ENCODE measurements around the gene SORCS3. TPM values are rescaled to one million over a fixed set of nuclear protein-coding genes. Genes with fewer than 3 reads are reported as not detected.

The SORCS3 gene
- total RNA-seq, 1 experiment from 2014 or later: not detected

DNA sequence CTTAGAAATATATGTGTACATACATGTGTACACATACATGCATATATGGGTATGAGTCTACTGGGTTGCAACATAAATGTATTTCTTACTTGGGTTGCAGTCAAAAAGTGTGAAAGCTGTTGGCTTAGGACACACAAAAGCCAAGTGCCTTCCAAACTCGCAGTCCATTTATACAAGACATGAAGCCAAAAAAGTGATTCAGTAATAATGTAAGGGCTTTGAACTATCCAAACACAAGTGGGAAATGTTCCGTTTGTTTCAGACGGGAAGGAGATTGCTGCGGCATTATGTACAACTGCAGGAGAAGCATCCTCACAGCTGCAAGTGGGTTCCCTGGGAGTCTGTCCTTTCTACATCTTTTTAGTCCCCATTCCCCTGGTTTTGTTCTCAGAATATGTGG is 513.6 kb downstream of the SORCS3 start:
- CTCF ChIA-PET: no interaction called here
- intact Hi-C loops (cut with micrococcal nuclease; ENCODE audit: unreplicated experiment) (no loop called here), in situ Hi-C loops (cut with HindIII; ENCODE audit: low pct_unique_long_range_greater_than_20kb, low sequenced_read_pairs) (no loop called here)
- DNase-seq (ENCODE audit: low read depth, low spot score): no peak
- no peaks in the 10 kb centered on the region for H3K9me3 ChIP-seq (ENCODE audit: control insufficient read depth, insufficient read depth, low read depth, low read length)
- POLR2A ChIA-PET: no interaction called here
- no peak overlapping the region for H3K4me3 ChIP-seq (ENCODE audit: low read depth in 2 of 2, low read length in 2 of 2)
- H3K27me3 ChIP-seq (ENCODE audit: control insufficient read depth, insufficient read depth, low read length): no peaks in the 10 kb centered on the region
- no peaks in the 10 kb centered on the region for H3K4me1 ChIP-seq (ENCODE audit: control insufficient read depth, insufficient read depth, low read length)
- TF ChIP-seq, protein P1, sequence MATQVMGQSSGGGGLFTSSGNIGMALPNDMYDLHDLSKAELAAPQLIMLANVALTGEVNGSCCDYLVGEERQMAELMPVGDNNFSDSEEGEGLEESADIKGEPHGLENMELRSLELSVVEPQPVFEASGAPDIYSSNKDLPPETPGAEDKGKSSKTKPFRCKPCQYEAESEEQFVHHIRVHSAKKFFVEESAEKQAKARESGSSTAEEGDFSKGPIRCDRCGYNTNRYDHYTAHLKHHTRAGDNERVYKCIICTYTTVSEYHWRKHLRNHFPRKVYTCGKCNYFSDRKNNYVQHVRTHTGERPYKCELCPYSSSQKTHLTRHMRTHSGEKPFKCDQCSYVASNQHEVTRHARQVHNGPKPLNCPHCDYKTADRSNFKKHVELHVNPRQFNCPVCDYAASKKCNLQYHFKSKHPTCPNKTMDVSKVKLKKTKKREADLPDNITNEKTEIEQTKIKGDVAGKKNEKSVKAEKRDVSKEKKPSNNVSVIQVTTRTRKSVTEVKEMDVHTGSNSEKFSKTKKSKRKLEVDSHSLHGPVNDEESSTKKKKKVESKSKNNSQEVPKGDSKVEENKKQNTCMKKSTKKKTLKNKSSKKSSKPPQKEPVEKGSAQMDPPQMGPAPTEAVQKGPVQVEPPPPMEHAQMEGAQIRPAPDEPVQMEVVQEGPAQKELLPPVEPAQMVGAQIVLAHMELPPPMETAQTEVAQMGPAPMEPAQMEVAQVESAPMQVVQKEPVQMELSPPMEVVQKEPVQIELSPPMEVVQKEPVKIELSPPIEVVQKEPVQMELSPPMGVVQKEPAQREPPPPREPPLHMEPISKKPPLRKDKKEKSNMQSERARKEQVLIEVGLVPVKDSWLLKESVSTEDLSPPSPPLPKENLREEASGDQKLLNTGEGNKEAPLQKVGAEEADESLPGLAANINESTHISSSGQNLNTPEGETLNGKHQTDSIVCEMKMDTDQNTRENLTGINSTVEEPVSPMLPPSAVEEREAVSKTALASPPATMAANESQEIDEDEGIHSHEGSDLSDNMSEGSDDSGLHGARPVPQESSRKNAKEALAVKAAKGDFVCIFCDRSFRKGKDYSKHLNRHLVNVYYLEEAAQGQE (IDR thresholded peaks at IDR 0.05; ENCODE audit: insufficient read depth in 1 of 2, low read depth in 2 of 2, low read length in 1 of 2): no peak
- TF ChIP-seq, protein P2, sequence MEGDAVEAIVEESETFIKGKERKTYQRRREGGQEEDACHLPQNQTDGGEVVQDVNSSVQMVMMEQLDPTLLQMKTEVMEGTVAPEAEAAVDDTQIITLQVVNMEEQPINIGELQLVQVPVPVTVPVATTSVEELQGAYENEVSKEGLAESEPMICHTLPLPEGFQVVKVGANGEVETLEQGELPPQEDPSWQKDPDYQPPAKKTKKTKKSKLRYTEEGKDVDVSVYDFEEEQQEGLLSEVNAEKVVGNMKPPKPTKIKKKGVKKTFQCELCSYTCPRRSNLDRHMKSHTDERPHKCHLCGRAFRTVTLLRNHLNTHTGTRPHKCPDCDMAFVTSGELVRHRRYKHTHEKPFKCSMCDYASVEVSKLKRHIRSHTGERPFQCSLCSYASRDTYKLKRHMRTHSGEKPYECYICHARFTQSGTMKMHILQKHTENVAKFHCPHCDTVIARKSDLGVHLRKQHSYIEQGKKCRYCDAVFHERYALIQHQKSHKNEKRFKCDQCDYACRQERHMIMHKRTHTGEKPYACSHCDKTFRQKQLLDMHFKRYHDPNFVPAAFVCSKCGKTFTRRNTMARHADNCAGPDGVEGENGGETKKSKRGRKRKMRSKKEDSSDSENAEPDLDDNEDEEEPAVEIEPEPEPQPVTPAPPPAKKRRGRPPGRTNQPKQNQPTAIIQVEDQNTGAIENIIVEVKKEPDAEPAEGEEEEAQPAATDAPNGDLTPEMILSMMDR (IDR thresholded peaks at IDR 0.05): no peak
- no peak for TF ChIP-seq TCF7L2 (IDR thresholded peaks at IDR 0.05; ENCODE audit: low read depth, low read length)
- no peak for TF ChIP-seq POLR2AphosphoS5 (IDR thresholded peaks at IDR 0.05; ENCODE audit: low read depth, low read length)
- TF ChIP-seq SIN3A (IDR thresholded peaks at IDR 0.05; ENCODE audit: borderline replicate concordance, insufficient read depth, low read depth, low read length): no peak
- no peak overlapping the region for H3K27ac ChIP-seq (ENCODE audit: low read length)
- no peak for ATAC-seq
- BruUV-seq (replicated peaks): no TSS peak
- H3K36me3 ChIP-seq (ENCODE audit: control insufficient read depth, insufficient read depth, low read length): no peaks in the 10 kb centered on the region

DNA sequence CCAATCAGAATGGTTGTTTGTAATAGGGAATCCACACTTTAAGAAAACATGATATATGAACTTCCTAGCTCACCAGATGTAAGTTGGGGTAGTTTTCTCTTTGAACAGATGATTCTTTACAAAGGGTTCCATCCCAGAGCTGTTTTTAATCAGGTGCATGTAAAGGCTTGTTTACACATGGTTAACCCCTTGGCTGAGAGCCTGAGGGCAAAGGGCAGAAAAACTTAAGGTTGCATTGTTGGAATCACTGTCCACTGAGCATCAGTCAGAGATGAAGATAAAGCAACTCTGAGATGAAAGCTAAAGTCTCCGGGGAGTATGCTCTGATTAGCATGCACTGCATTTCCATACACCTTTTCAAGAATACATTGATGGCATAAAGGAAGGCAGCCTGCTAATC is 518.2 kb downstream of the SORCS3 start:
- no peaks in the 10 kb centered on the region for H3K9me3 ChIP-seq (ENCODE audit: control insufficient read depth, insufficient read depth, low read depth, low read length)
- no peaks in the 10 kb centered on the region for H3K27me3 ChIP-seq (ENCODE audit: control insufficient read depth, insufficient read depth, low read length)
- BruUV-seq (replicated peaks): no TSS peak
- H3K27ac ChIP-seq (ENCODE audit: low read length): no peak overlapping the region
- POLR2A ChIA-PET: no interaction called here
- in situ Hi-C loops (cut with HindIII; ENCODE audit: low pct_unique_long_range_greater_than_20kb, low sequenced_read_pairs): no loop called here
- DNase-seq (ENCODE audit: low read depth, low spot score) (no peak), ATAC-seq (no peak)
- CTCF ChIA-PET: no interaction called here
- H3K36me3 ChIP-seq (ENCODE audit: control insufficient read depth, insufficient read depth, low read length): no peaks in the 10 kb centered on the region
- no peak overlapping the region for H3K4me3 ChIP-seq (ENCODE audit: low read depth in 2 of 2, low read length in 2 of 2)
- intact Hi-C loops (cut with micrococcal nuclease; ENCODE audit: unreplicated experiment): no loop called here
- H3K4me1 ChIP-seq (ENCODE audit: control insufficient read depth, insufficient read depth, low read length): no peaks in the 10 kb centered on the region
- TF ChIP-seq, protein P1 (IDR thresholded peaks at IDR 0.05; ENCODE audit: insufficient read depth in 1 of 2, low read depth in 2 of 2, low read length in 1 of 2): no peak
- TF ChIP-seq, protein P2 (IDR thresholded peaks at IDR 0.05): no peak
- TF ChIP-seq TCF7L2 (IDR thresholded peaks at IDR 0.05; ENCODE audit: low read depth, low read length) (no peak), POLR2AphosphoS5 (IDR thresholded peaks at IDR 0.05; ENCODE audit: low read depth, low read length) (no peak), SIN3A (IDR thresholded peaks at IDR 0.05; ENCODE audit: borderline replicate concordance, insufficient read depth, low read depth, low read length) (no peak)
